ENCODE results near the gene AK9.
"Not testable (repeated sequence)": the region's sequence is repeated elsewhere in the genome, so short reads cannot be mapped to it uniquely, and the experiment has no call there.

Gene AK9

GRCh38 chr6:109478222-109478805 lies 212.7 kb downstream of the AK9 start:
- no peak for DNase-seq

GRCh38 chr6:109477725-109478124 lies 213.3 kb downstream of the AK9 start:
- no peak for DNase-seq

- DNase-seq: no peak
Observed at GRCh38 chr6:109477184-109477583, 213.8 kb downstream of the AK9 start.

- no peak for DNase-seq
Observed at GRCh38 chr6:109475625-109476024, 215.4 kb downstream of the AK9 start.

- DNase-seq: no peak
Observed at GRCh38 chr6:109474995-109475394, 216.0 kb downstream of the AK9 start.

GRCh38 chr6:109473120-109473519 lies 217.9 kb downstream of the AK9 start:
- DNase-seq: no peak

- no peak for DNase-seq
Observed at GRCh38 chr6:109472132-109472995, 218.6 kb downstream of the AK9 start.

- DNase-seq: no peak
Observed at GRCh38 chr6:109471105-109471810, 219.7 kb downstream of the AK9 start.

GRCh38 chr6:109469591-109470189 lies 221.3 kb downstream of the AK9 start:
- no peak for DNase-seq

GRCh38 chr6:109467696-109468095 lies 223.3 kb downstream of the AK9 start:
- no peak for DNase-seq

- no peak for DNase-seq
Observed at GRCh38 chr6:109466212-109466923, 224.6 kb downstream of the AK9 start.

- no peak for DNase-seq
Observed at GRCh38 chr6:109465772-109466171, 225.2 kb downstream of the AK9 start.

- no peak for DNase-seq
Observed at GRCh38 chr6:109461733-109462526, 229.1 kb downstream of the AK9 start.

- DNase-seq: not testable (repeated sequence)
Observed at GRCh38 chr6:109461205-109461604, 229.8 kb downstream of the AK9 start.

GRCh38 chr6:109460161-109460829 lies 230.7 kb downstream of the AK9 start:
- no peak for DNase-seq

GRCh38 chr6:109458774-109459531 lies 232.0 kb downstream of the AK9 start:
- no peak for DNase-seq

GRCh38 chr6:109457562-109457996 lies 233.4 kb downstream of the AK9 start:
- DNase-seq: no peak

GRCh38 chr6:109456710-109457561 lies 234.1 kb downstream of the AK9 start:
- DNase-seq: no peak

GRCh38 chr6:109456111-109456583 lies 234.9 kb downstream of the AK9 start:
- no peak for DNase-seq

Data from T-helper 9 cell (primary cell).